ENCODE data around the gene C1QL4. TPM values are rescaled to one million over a fixed set of nuclear protein-coding genes. Genes with fewer than 3 reads are reported as not detected.

Gene C1QL4
- polyA plus RNA-seq, 1 donor (not counting 4 experiments of a cell fraction or from before 2014, with no cell fraction given): 0.07 TPM

DNA sequence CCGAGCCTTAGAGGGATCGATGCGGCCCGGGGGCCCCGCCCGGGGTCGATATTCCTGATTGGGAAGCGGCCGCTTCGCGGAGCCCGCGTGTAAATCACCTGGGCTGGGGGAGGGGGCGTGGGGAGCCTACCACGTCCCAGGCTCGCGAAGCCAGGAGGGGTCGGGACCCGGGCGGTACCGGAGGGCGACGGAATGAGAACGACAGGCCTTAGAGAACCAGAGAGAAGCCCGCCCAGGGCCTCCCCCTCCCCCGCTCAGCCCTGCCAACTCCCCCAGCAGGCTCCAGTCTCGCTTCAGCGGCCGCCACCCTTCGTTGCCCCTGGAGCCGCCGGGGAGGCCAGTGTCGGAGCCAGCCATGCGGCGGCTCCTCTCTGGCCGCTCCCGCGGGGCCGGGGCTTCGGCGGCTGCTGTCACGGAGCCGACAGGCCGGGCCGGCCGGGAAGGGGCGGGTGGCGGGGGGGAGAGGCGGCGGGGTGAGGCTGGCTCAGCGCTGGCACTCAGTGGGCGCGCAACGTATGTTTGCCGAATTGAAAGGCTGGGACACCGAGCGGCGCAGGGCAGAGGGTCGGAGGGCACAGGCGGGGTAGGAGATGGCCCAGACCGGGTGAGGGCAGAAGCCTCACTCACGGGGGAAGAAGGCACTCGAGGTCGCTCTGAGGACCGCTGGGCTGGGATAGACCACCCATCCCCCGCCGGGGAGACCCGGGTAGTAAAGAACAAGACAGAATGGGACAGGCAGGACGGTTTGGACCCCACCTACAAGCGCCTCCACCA lies 8.2 kb upstream of the C1QL4 start:
- peak overlapping the region; percentile 2 to 54 (median 38) for H3K4me3 ChIP-seq (ENCODE audit: control insufficient read depth in 2 of 3, extremely low read depth in 1 of 3, insufficient read depth in 2 of 3, low read depth in 1 of 3, low read length in 3 of 3)
- DNase-seq (ENCODE audit: low read depth, low spot score) (no peak), FAIRE-seq (no peak)
- H3K4me1 ChIP-seq (ENCODE audit: control insufficient read depth, extremely low read depth, insufficient read depth, low read length): peaks cover 24% of the 10 kb centered on the region
- no peaks in the 10 kb centered on the region for H4K20me1 ChIP-seq (ENCODE audit: control insufficient read depth, extremely low read depth, insufficient read depth, low read length)
- no peak overlapping the region for H3K27ac ChIP-seq (ENCODE audit: control insufficient read depth, insufficient read depth, low read length)
- H3K27me3 ChIP-seq (ENCODE audit: control insufficient read depth, extremely low read depth, insufficient read depth, low read length): peaks cover 85% of the 10 kb centered on the region
- peak overlapping the region; percentile 26 for H3K9ac ChIP-seq (ENCODE audit: control insufficient read depth, extremely low read depth, insufficient read depth, low read length)
- dilution Hi-C loops (cut with MboI; ENCODE audit: extremely low pct_ligation_motif_present, low sequenced_read_pairs): no loop called here
- H2AFZ ChIP-seq (ENCODE audit: control insufficient read depth, low read length): peak overlapping the region; percentile 42
- H3K9me1 ChIP-seq (ENCODE audit: control insufficient read depth, extremely low read depth, insufficient read depth, low read length): no peaks in the 10 kb centered on the region
- no peaks in the 10 kb centered on the region for H3K36me3 ChIP-seq (ENCODE audit: control insufficient read depth in 2 of 2, extremely low read depth in 1 of 2, insufficient read depth in 2 of 2, low read length in 2 of 2)
- H3K79me2 ChIP-seq (ENCODE audit: control insufficient read depth, insufficient read depth, low read length): no peaks in the 10 kb centered on the region
- TF ChIP-seq, protein P1, sequence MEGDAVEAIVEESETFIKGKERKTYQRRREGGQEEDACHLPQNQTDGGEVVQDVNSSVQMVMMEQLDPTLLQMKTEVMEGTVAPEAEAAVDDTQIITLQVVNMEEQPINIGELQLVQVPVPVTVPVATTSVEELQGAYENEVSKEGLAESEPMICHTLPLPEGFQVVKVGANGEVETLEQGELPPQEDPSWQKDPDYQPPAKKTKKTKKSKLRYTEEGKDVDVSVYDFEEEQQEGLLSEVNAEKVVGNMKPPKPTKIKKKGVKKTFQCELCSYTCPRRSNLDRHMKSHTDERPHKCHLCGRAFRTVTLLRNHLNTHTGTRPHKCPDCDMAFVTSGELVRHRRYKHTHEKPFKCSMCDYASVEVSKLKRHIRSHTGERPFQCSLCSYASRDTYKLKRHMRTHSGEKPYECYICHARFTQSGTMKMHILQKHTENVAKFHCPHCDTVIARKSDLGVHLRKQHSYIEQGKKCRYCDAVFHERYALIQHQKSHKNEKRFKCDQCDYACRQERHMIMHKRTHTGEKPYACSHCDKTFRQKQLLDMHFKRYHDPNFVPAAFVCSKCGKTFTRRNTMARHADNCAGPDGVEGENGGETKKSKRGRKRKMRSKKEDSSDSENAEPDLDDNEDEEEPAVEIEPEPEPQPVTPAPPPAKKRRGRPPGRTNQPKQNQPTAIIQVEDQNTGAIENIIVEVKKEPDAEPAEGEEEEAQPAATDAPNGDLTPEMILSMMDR (optimal IDR thresholded peaks at IDR 0.05 in 1 of 3, IDR thresholded peaks at IDR 0.05 in 1 of 3, conservative IDR thresholded peaks at IDR 0.05 in 1 of 3; ENCODE audit: extremely low read depth in 1 of 3, insufficient read depth in 2 of 3, low read length in 3 of 3): no peak
- TF ChIP-seq EZH2 (IDR thresholded peaks at IDR 0.05; ENCODE audit: low read length): peak; percentile 98
- no peaks in the 10 kb centered on the region for H3K9me3 ChIP-seq (ENCODE audit: control insufficient read depth, low read depth, low read length)
- peak overlapping the region; percentile 63 for H3K4me2 ChIP-seq (ENCODE audit: control insufficient read depth, extremely low read depth, insufficient read depth, low read depth, low read length)

DNA sequence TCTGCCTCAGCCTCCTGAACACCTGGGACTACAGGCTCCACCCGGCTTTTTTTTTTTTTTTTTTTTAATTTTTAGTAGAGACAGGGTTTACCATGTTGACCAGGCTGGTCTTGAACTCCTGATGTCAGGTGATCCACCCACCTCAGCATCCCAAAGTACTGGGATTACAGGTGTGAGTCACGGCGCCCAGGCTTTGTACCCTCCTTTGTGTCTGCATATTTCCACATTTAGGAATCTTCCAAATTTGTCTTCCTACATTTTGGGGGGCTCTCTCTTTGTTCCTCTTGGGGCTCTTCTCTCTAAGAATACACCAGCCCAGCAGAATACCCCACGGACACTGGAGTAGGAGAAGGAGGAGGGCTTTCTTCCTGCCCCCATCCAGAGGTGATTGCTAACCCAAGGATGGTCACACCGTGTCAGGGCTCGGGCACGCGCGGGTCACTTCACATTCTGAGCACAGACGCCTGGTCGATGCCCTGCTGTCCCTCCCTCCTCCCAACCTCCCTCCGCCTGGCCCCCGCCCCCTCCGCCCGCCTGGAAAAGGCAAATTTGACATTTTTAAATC lies 7.6 kb upstream of the C1QL4 start:
- Histone ChIP-seq H4K20me1 (ENCODE audit: control insufficient read depth, extremely low read depth, insufficient read depth, low read length) (no peaks in the 10 kb centered on the region), H3K9me3 (ENCODE audit: control insufficient read depth, low read depth, low read length) (no peaks in the 10 kb centered on the region), H3K36me3 (ENCODE audit: control insufficient read depth in 2 of 2, extremely low read depth in 1 of 2, insufficient read depth in 2 of 2, low read length in 2 of 2) (no peaks in the 10 kb centered on the region), H3K9me1 (ENCODE audit: control insufficient read depth, extremely low read depth, insufficient read depth, low read length) (no peaks in the 10 kb centered on the region), H3K27ac (ENCODE audit: control insufficient read depth, insufficient read depth, low read length) (no peak overlapping the region), H3K79me2 (ENCODE audit: control insufficient read depth, insufficient read depth, low read length) (no peaks in the 10 kb centered on the region), H3K27me3 (ENCODE audit: control insufficient read depth, extremely low read depth, insufficient read depth, low read length) (peaks cover 83% of the 10 kb centered on the region), H3K4me2 (ENCODE audit: control insufficient read depth, extremely low read depth, insufficient read depth, low read depth, low read length) (no peak overlapping the region), H2AFZ (ENCODE audit: control insufficient read depth, low read length) (no peak overlapping the region), H3K4me1 (ENCODE audit: control insufficient read depth, extremely low read depth, insufficient read depth, low read length) (peaks cover 24% of the 10 kb centered on the region), H3K4me3 (ENCODE audit: control insufficient read depth in 2 of 3, extremely low read depth in 1 of 3, insufficient read depth in 2 of 3, low read depth in 1 of 3, low read length in 3 of 3) (no peak overlapping the region), H3K9ac (ENCODE audit: control insufficient read depth, extremely low read depth, insufficient read depth, low read length) (no peak overlapping the region)
- FAIRE-seq (no peak), DNase-seq (ENCODE audit: low read depth, low spot score) (no peak)
- TF ChIP-seq, protein P1 (optimal IDR thresholded peaks at IDR 0.05 in 1 of 3, IDR thresholded peaks at IDR 0.05 in 1 of 3, conservative IDR thresholded peaks at IDR 0.05 in 1 of 3; ENCODE audit: extremely low read depth in 1 of 3, insufficient read depth in 2 of 3, low read length in 3 of 3): no peak
- TF ChIP-seq EZH2 (IDR thresholded peaks at IDR 0.05; ENCODE audit: low read length): peak; percentile 19
- dilution Hi-C loops (cut with MboI; ENCODE audit: extremely low pct_ligation_motif_present, low sequenced_read_pairs): no loop called here

Measured in keratinocyte (primary cell).